Stomach (tissue), 4 donors: Measurements from ENCODE around the gene ACACA.

Experiments
- CTCF ChIP-seq, 7 experiments: fragments of 450-650 bp in 4 of 7; fragments of 200-600 bp in 3 of 7; sonication (generic) in 3 of 7; IDR thresholded peaks; one replicate each; pipeline ENCODE4 v1.5.1; 2016 to 2019; ENCODE audit warnings: antibody characterized with exemption in 7 of 7, control low read depth in 2 of 7, mild to moderate bottlenecking in 1 of 7
- EP300 ChIP-seq: sonication (generic); formaldehyde crosslinking; IDR thresholded peaks from one replicate; pipeline ENCODE4 v1.6.1; 2017; ENCODE audit warnings: antibody characterized with exemption
- POLR2A ChIP-seq, 4 donors: fragments of 450-650 bp; IDR thresholded peaks; one replicate each; pipeline ENCODE4 v1.6.1; 2016; ENCODE audit warnings: antibody characterized with exemption in 4 of 4, control low read depth in 2 of 4, mild to moderate bottlenecking in 1 of 4, moderate library complexity in 1 of 4
- POLR2AphosphoS5 ChIP-seq, 3 donors: sonication (generic); formaldehyde crosslinking; IDR thresholded peaks; one replicate each; pipeline ENCODE4 v1.6.1; 2016; ENCODE audit warnings: antibody characterized with exemption in 3 of 3

DNA sequence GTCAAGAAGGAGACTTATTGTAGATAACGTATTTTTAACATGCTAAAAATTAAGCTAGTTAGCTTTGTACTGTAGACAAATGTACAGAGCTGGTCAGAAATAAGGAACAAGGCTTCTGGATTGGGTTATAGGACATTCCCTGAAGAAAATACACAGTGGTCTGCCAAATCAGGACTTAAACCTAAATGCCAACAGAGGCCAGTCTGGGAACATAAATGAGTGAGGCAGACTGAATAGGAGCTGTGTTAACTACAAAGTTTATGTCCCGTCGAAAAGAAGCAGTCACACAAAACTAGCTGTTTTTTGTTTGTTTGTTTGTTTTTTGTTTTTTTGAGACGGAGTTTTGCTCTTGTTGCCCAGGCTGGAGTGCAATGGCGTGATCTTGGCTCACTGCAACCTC, 151.2 kb downstream of the ACACA start:
- TF ChIP-seq CTCF (IDR thresholded peaks at IDR 0.05) (no peak), POLR2A (IDR thresholded peaks at IDR 0.05) (no peak), EP300 (no peak), POLR2AphosphoS5 (IDR thresholded peaks at IDR 0.05) (no peak)
